Neural progenitor cell (in vitro differentiated cells): ENCODE measurements around the gene TP63. TPM values are rescaled to one million over a fixed set of nuclear protein-coding genes. Genes with fewer than 3 reads are reported as not detected.

Experiments
- DNase-seq: peaks from one replicate; pipeline ENCODE4 v3.0.0-alpha.2; 2016; ENCODE audit warnings: low spot score
- H2AFZ ChIP-seq: fragments of 200-600 bp; sonication (generic); replicated peaks from 2 replicates; pipeline ENCODE4 v1.6.1; 2016; ENCODE audit warnings: antibody characterized with exemption
- H3F3A ChIP-seq: fragments of 200-600 bp; sonication (generic); 2 replicates; pipeline ENCODE4 v1.6.1; 2016; ENCODE audit warnings: antibody characterized with exemption, low read depth
- H3K27ac ChIP-seq: fragments of 200-600 bp; sonication (generic); 2 replicates; pipeline ENCODE4 v1.5.1; 2016; ENCODE audit warnings: mild to moderate bottlenecking
- H3K27me3 ChIP-seq: fragments of 200-600 bp; sonication (generic); 2 replicates; pipeline ENCODE4 v1.6.1; 2016; ENCODE audit warnings: mild to moderate bottlenecking, moderate library complexity
- H3K36me3 ChIP-seq: fragments of 200-600 bp; sonication (generic); 2 replicates; pipeline ENCODE4 v1.5.1; 2016
- H3K4me1 ChIP-seq: fragments of 200-600 bp; sonication (generic); 2 replicates; pipeline ENCODE4 v1.6.1; 2016; ENCODE audit warnings: mixed run types
- H3K4me2 ChIP-seq: fragments of 200-600 bp; sonication (generic); 2 replicates; pipeline ENCODE4 v1.6.1; 2016
- H3K4me3 ChIP-seq: fragments of 200-600 bp; sonication (generic); 2 replicates; pipeline ENCODE4 v1.5.1; 2016
- H3K79me2 ChIP-seq: fragments of 200-600 bp; sonication (generic); 2 replicates; pipeline ENCODE4 v1.6.1; 2016; ENCODE audit warnings: low read depth
- H3K9ac ChIP-seq: fragments of 200-600 bp; sonication (generic); 2 replicates; pipeline ENCODE4 v1.6.1; 2016
- H3K9me3 ChIP-seq: fragments of 200-600 bp; sonication (generic); 2 replicates; pipeline ENCODE4 v1.5.1; 2016; ENCODE audit warnings: low read depth
- H4K20me1 ChIP-seq: fragments of 200-600 bp; sonication (generic); 2 replicates; pipeline ENCODE4 v1.6.1; 2016; ENCODE audit warnings: low read depth
- H3K27ac Mint-ChIP-seq: 3 replicates; pipeline ENCODE4 v1.8.0; 2021; ENCODE audit warnings: mixed read lengths
- H3K27me3 Mint-ChIP-seq: 2 replicates; pipeline ENCODE4 v1.8.0; 2022; ENCODE audit warnings: low read depth, mild to moderate bottlenecking, inconsistent platforms, moderate library complexity, mixed read lengths; ENCODE audit not compliant: insufficient read depth
- H3K36me3 Mint-ChIP-seq: 3 replicates; pipeline ENCODE4 v1.8.0; 2021; ENCODE audit warnings: mixed read lengths
- H3K4me1 Mint-ChIP-seq: 3 replicates; pipeline ENCODE4 v1.8.0; 2021; ENCODE audit warnings: mixed read lengths
- H3K4me3 Mint-ChIP-seq: 3 replicates; pipeline ENCODE4 v1.8.0; 2021; ENCODE audit warnings: mild to moderate bottlenecking, moderate library complexity, mixed read lengths
- H3K9me3 Mint-ChIP-seq: 3 replicates; pipeline ENCODE4 v1.8.0; 2020; ENCODE audit warnings: mixed read lengths
- EZH2 ChIP-seq: fragments of 200-600 bp; sonication (generic); IDR thresholded peaks from 2 replicates; pipeline ENCODE4 v1.6.1; 2017; ENCODE audit warnings: antibody characterized with exemption, mild to moderate bottlenecking, moderate library complexity
- EZH2phosphoT487 ChIP-seq: fragments of 200-600 bp; sonication (generic); IDR thresholded peaks from 2 replicates; pipeline ENCODE4 v1.6.1; 2017; ENCODE audit warnings: antibody characterized with exemption
- microRNA counts: library from miRNA; unstranded; fragments of <30 nt; microRNA quantifications from one replicate; lab custom pipeline; 2016
- microRNA-seq: library from miRNA; unstranded; fragments of <30 nt; microRNA quantifications from one replicate; pipeline ENCODE4, GENCODE V29; 2016
- small RNA-seq: library from RNA; depleted of rRNA; stranded (forward); fragments of <200 nt; gene quantifications from one replicate; pipeline ENCODE3, GENCODE V24; 2015
- total RNA-seq: library from RNA; depleted of rRNA; stranded (reverse); fragments of >200 nt; gene quantifications from 2 replicates; pipeline ENCODE4 v1.2.3, GENCODE V29; 2015; ENCODE audit warnings: low replicate concordance
- TF ChIP-seq, protein P1 (sequence below): fragments of 200-600 bp; sonication (generic); IDR thresholded peaks from 2 replicates; pipeline ENCODE4 v1.5.1; 2017; ENCODE audit warnings: antibody characterized with exemption, mild to moderate bottlenecking

TP63 gene
- total RNA-seq, 1 donor from 2014 or later, result 0.62 TPM

DNA sequence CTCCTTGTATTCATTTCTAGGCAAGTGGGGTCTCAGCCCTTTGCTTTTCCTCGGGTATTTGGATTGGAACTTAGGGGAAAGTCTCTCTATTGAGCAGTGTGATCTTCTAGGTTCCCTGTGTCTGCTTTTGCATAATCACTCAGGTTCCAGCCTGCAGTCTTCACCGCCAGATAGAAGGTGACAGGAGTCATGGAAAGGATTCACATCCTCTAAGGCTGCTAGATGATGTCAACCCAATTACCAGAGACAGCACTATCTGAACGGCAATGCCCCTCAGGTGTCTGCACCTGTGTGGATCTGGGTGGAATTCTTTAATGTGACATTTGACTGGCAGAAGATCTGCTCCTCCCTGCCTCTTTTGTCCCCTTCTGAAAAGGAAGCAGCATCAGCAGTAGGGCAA lies 311.8 kb downstream of the TP63 start:
- no peaks in the 10 kb centered on the region for H3F3A ChIP-seq
- H2AFZ ChIP-seq, result no peak overlapping the region
- Mint-ChIP-seq H3K4me1 (no peaks in the 10 kb centered on the region), H3K4me3 (no peak overlapping the region), H3K27ac (no peak overlapping the region), H3K9me3 (peaks cover 3% of the 10 kb centered on the region), H3K27me3 (peaks cover 2% of the 10 kb centered on the region), H3K36me3 (no peaks in the 10 kb centered on the region)
- H3K27me3 ChIP-seq, result no peaks in the 10 kb centered on the region
- H4K20me1 ChIP-seq, result no peaks in the 10 kb centered on the region
- H3K9ac ChIP-seq, result no peak overlapping the region
- TF ChIP-seq, protein P1, sequence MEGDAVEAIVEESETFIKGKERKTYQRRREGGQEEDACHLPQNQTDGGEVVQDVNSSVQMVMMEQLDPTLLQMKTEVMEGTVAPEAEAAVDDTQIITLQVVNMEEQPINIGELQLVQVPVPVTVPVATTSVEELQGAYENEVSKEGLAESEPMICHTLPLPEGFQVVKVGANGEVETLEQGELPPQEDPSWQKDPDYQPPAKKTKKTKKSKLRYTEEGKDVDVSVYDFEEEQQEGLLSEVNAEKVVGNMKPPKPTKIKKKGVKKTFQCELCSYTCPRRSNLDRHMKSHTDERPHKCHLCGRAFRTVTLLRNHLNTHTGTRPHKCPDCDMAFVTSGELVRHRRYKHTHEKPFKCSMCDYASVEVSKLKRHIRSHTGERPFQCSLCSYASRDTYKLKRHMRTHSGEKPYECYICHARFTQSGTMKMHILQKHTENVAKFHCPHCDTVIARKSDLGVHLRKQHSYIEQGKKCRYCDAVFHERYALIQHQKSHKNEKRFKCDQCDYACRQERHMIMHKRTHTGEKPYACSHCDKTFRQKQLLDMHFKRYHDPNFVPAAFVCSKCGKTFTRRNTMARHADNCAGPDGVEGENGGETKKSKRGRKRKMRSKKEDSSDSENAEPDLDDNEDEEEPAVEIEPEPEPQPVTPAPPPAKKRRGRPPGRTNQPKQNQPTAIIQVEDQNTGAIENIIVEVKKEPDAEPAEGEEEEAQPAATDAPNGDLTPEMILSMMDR, result no peak
- TF ChIP-seq EZH2 (no peak), EZH2phosphoT487 (no peak)
- no peak overlapping the region for H3K4me2 ChIP-seq
- no peak overlapping the region for H3K4me3 ChIP-seq
- no peaks in the 10 kb centered on the region for H3K79me2 ChIP-seq
- H3K9me3 ChIP-seq, result no peaks in the 10 kb centered on the region
- no peaks in the 10 kb centered on the region for H3K36me3 ChIP-seq
- DNase-seq, result no peak
- H3K27ac ChIP-seq, result no peak overlapping the region
- no peaks in the 10 kb centered on the region for H3K4me1 ChIP-seq

DNA sequence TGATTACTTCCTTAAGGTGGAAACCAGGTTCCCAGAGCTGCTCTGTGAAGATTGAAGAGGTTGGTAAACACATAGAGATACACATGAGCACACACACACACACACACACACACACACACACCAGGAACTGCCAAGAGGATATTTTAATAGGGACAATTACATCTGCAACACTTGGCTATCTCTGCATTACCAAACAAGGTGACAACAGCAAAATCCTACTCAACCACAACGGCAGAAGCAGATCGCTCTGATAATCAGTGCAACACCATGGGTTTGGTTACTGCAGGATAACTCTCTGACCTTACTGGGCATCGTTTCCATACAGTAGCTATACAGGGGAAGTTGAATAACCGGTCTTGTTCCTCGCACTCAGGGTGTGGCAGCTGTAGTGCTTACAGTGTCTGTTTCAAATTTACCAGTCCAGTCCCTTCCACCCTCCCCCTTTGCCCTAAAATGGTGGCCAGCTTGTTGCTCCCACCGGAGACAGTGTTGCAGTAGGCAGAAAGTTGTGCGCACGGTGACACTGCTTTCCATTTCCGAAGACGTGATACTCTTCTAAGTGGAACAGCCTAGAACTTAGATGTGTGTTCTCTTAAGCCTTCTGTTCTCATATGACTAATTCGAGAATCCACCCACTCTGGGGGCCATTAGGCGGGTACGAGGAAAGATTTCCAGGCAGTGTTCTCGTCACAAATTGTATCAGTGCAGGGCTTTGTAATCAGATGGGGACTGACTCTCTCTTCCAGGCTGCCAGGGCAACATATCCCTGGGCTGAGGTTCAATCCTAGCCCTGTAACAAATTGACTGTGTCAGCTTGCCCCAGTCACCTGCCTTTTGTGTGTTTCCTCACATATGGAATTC lies 313.3 kb downstream of the TP63 start:
- Mint-ChIP-seq H3K9me3 (peaks cover 3% of the 10 kb centered on the region), H3K36me3 (no peaks in the 10 kb centered on the region)

DNA sequence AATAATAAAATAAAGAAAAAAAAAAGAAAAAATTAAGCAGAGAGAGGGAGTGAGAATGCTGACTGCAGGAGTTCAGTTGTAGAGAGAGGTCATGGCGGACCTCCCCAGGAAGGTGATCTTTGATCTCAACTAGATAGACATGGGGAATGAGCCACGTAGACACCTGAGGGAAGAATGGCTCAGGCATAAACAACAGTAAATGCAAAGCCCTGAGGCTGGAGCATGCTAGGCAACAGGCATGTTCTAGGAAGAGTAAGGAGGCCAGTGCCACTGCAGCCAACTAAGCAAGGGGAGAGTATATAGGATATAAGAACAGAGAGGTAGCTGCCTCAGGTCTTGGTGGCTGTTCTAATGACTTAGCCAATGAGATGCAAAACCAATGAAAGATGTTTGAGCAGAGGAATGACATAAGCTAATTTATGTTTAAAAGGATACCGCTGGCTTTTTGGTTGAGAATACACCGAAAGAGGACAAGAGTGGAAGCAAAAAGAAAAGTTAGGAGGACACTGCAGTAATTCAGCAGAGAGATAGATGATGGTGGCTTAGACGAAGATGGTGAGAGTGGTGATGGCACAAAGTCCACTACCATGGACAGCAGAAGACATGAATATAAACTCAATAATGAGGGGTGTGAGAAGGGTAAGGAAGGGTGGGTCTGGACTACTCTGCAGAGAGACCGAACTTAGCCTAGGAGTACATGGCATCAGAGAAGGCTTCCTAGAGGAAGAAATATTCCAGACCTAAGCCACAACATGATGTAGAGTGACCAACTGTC lies 314.9 kb downstream of the TP63 start:
- Mint-ChIP-seq H3K36me3 (no peaks in the 10 kb centered on the region), H3K27ac (no peak overlapping the region)

More for the DNA sequence above, 313.3 kb downstream of the TP63 start:
- TF ChIP-seq, protein P1, result no peak
- TF ChIP-seq EZH2phosphoT487 (no peak), EZH2 (no peak)
- H4K20me1 ChIP-seq, result no peaks in the 10 kb centered on the region
- H3K36me3 ChIP-seq, result no peaks in the 10 kb centered on the region
- H3K4me3 ChIP-seq, result no peak overlapping the region
- H3K27ac ChIP-seq, result no peak overlapping the region
- no peaks in the 10 kb centered on the region for H3K27me3 ChIP-seq
- Mint-ChIP-seq H3K27ac (no peak overlapping the region), H3K4me3 (no peak overlapping the region), H3K27me3 (peaks cover 2% of the 10 kb centered on the region), H3K4me1 (no peaks in the 10 kb centered on the region)
- no peak overlapping the region for H3K4me2 ChIP-seq
- no peaks in the 10 kb centered on the region for H3F3A ChIP-seq
- H3K9me3 ChIP-seq, result no peaks in the 10 kb centered on the region
- H3K79me2 ChIP-seq, result no peaks in the 10 kb centered on the region
- H3K4me1 ChIP-seq, result no peaks in the 10 kb centered on the region
- no peak for DNase-seq
- no peak overlapping the region for H2AFZ ChIP-seq
- H3K9ac ChIP-seq, result no peak overlapping the region

More for the DNA sequence above, 314.9 kb downstream of the TP63 start:
- Mint-ChIP-seq H3K4me3 (no peak overlapping the region), H3K4me1 (no peaks in the 10 kb centered on the region), H3K27me3 (peaks cover 5% of the 10 kb centered on the region), H3K9me3 (no peaks in the 10 kb centered on the region)
- Histone ChIP-seq H2AFZ (no peak overlapping the region), H3K27me3 (no peaks in the 10 kb centered on the region), H3K4me2 (no peak overlapping the region), H3K79me2 (no peaks in the 10 kb centered on the region), H4K20me1 (no peaks in the 10 kb centered on the region), H3K9me3 (no peaks in the 10 kb centered on the region), H3K4me1 (no peaks in the 10 kb centered on the region), H3K4me3 (no peak overlapping the region), H3K36me3 (no peaks in the 10 kb centered on the region), H3K27ac (no peak overlapping the region), H3F3A (no peaks in the 10 kb centered on the region), H3K9ac (no peak overlapping the region)
- DNase-seq, result no peak
- TF ChIP-seq EZH2phosphoT487, result no peak
- TF ChIP-seq, protein P1, result no peak

MicroRNAs encoded within 50 kb of the gene (microRNA counts, 767-probe panel; counts per million panel counts)
- 460 counts per million, percentile 90 among the panel's probes with 10 or more counts for microRNA hsa-miR-944 (lab: Ali Mortazavi, UCI)

Small RNA genes within 50 kb of the gene (microRNA-seq; reads per million reads assigned to microRNA genes)
- gene MIR944, result not detected

Small RNA genes within 50 kb of the gene (small RNA-seq; reads per million reads assigned to genes)
- not detected for gene AC078809.1
- not detected for gene MIR944
